Keratinocyte (primary cell): Measurements from ENCODE around the gene APEH. TPM values are rescaled to one million over a fixed set of nuclear protein-coding genes. Genes with fewer than 3 reads are reported as not detected.

ENCODE experiments used
- DNase-seq: peaks from one replicate; pipeline ENCODE4 v3.0.0-alpha.2; 2011; ENCODE audit warnings: low read depth, missing footprints, low spot score
- FAIRE-seq: peaks from 2 replicates; lab custom pipeline; 2011; peaks lifted over from hg19 to GRCh38; lab: Jason Lieb, UNC
- H2AFZ ChIP-seq: 2 replicates; pipeline ENCODE4 v1.6.0; 2012; ENCODE audit warnings: low read length, control low read depth, inconsistent platforms; ENCODE audit not compliant: control insufficient read depth
- H3K27ac ChIP-seq: 2 replicates; pipeline ENCODE4 v1.5.1; 2011; ENCODE audit warnings: low read length; ENCODE audit not compliant: control insufficient read depth, insufficient read depth
- H3K27me3 ChIP-seq: 3 replicates; pipeline ENCODE4 v1.6.0; 2011; ENCODE audit warnings: low read length; ENCODE audit not compliant: control insufficient read depth, insufficient read depth; ENCODE audit errors: extremely low read depth
- H3K36me3 ChIP-seq, 2 experiments: 2 replicates in 1 of 2; 3 replicates in 1 of 2; pipeline ENCODE4 v1.5.1; 2011; ENCODE audit warnings: low read length in 2 of 2, mild to moderate bottlenecking in 1 of 2; ENCODE audit not compliant: control insufficient read depth in 2 of 2, insufficient read depth in 2 of 2; ENCODE audit errors: extremely low read depth in 1 of 2
- H3K4me1 ChIP-seq: 3 replicates; pipeline ENCODE4 v1.5.1; 2011; ENCODE audit warnings: low read length; ENCODE audit not compliant: control insufficient read depth, insufficient read depth; ENCODE audit errors: extremely low read depth
- H3K4me2 ChIP-seq: 3 replicates; pipeline ENCODE4 v1.6.0; 2011; ENCODE audit warnings: low read depth, low read length; ENCODE audit not compliant: control insufficient read depth, insufficient read depth; ENCODE audit errors: extremely low read depth
- H3K4me3 ChIP-seq, 3 experiments: fragments of 200-600 bp in 1 of 3; sonication (generic) in 1 of 3; 2 replicates in 2 of 3; 3 replicates in 1 of 3; pipeline ENCODE4 v1.5.1; 2011 to 2016; ENCODE audit warnings: low read length in 3 of 3, mild to moderate bottlenecking in 3 of 3, control low read depth in 2 of 3, inconsistent platforms in 1 of 3, low read depth in 1 of 3, mixed read lengths in 1 of 3, mixed run types in 1 of 3, moderate library complexity in 1 of 3; ENCODE audit not compliant: control insufficient read depth in 2 of 3, insufficient read depth in 2 of 3; ENCODE audit errors: extremely low read depth in 1 of 3
- H3K79me2 ChIP-seq: 2 replicates; pipeline ENCODE4 v1.6.0; 2012; ENCODE audit warnings: low read length; ENCODE audit not compliant: control insufficient read depth, insufficient read depth
- H3K9ac ChIP-seq: 3 replicates; pipeline ENCODE4 v1.6.0; 2011; ENCODE audit warnings: low read length; ENCODE audit not compliant: control insufficient read depth, insufficient read depth; ENCODE audit errors: extremely low read depth
- H3K9me1 ChIP-seq: 3 replicates; pipeline ENCODE4 v1.6.0; 2011; ENCODE audit warnings: low read length; ENCODE audit not compliant: control insufficient read depth, insufficient read depth; ENCODE audit errors: extremely low read depth
- H3K9me3 ChIP-seq: 2 replicates; pipeline ENCODE4 v1.5.1; 2012; ENCODE audit warnings: low read depth, low read length; ENCODE audit not compliant: control insufficient read depth
- H4K20me1 ChIP-seq: 3 replicates; pipeline ENCODE4 v1.6.0; 2011; ENCODE audit warnings: low read length; ENCODE audit not compliant: control insufficient read depth, insufficient read depth; ENCODE audit errors: extremely low read depth
- EZH2 ChIP-seq: IDR thresholded peaks from one replicate; pipeline ENCODE4 v1.6.1; 2012; ENCODE audit warnings: inconsistent platforms, mild to moderate bottlenecking, low read length, moderate library complexity
- dilution Hi-C: fragments of 300-500 bp; cut with MboI; formaldehyde crosslinking; loops from one replicate; pipeline ENCODE4 v1.7.0; 2020; ENCODE audit warnings: low sequenced_read_pairs; ENCODE audit not compliant: extremely low pct_ligation_motif_present
- polyA plus RNA-seq, 5 experiments: library from polyadenylated mRNA; depleted of rRNA in 3 of 5; stranded (reverse) in 3 of 5; stranded (forward) in 1 of 5; unstranded in 1 of 5; fragments of >200 nt; gene quantifications; 1 replicate in 1 of 5; 2 replicates in 3 of 5; 3 replicates in 1 of 5; pipeline versions ENCODE4 v1.2.1 to v1.2.3, GENCODE V29; 2011 to 2012; ENCODE audit warnings: missing spikeins in 2 of 5, low read depth in 1 of 5, low replicate concordance in 1 of 5
- TF ChIP-seq, protein P1 (sequence below), 3 experiments: IDR thresholded peaks in 1 of 3; conservative IDR thresholded peaks in 1 of 3; optimal IDR thresholded peaks in 1 of 3; 2 replicates in 2 of 3; 3 replicates in 1 of 3; pipeline versions ENCODE3 to v1.5.1; 2011; ENCODE audit warnings: low read length in 3 of 3, mild to moderate bottlenecking in 3 of 3, moderate library complexity in 2 of 3, control low read depth in 1 of 3, inconsistent platforms in 1 of 3; ENCODE audit not compliant: insufficient read depth in 2 of 3; ENCODE audit errors: extremely low read depth in 1 of 3

Gene APEH
- polyA plus RNA-seq, 1 donor (not counting 4 experiments of a cell fraction or from before 2014, with no cell fraction given) = 106 TPM

DNA sequence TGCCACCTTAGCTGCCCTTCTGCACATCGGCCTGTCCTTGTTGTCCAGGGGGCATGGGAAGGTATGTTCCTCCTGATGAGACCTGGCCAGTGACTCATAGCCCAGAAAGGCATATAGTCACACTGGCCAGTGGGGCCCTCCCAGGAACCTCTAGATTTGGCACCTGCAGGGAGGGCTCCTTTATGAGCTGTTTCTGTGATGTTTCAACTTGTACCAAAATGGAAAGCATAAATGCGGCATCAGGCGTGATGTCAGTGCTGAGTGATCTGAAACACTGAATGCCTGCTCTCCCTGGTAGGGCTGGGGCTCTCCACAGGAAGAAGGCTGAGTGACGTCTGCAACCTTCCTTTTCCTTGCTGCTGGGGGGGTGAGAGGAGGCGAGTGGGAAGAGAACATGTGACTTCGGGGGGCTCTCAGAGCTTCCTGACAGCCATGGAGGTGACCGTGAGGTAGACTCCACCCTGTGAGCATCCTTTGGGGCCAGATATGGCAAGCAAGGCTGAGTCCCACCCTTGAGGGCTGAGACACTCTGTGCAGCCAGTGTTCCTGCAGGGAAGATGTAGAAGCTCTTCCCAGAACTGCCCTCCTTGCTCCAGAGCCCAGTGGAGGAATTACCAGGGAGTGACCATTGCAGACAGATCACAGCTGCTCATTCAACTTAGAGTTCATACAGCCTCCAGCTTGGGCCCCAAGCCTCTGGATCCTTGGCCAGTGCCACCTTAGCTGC is 37.1 kb upstream of the APEH start:
- H3K27me3 ChIP-seq = no peaks in the 10 kb centered on the region
- peaks cover 3% of the 10 kb centered on the region for H3K9me1 ChIP-seq
- DNase-seq (peak; percentile 41), FAIRE-seq (peak; percentile 91)
- peak overlapping the region; percentile 49 for H3K4me2 ChIP-seq
- peaks cover 29% of the 10 kb centered on the region for H3K4me1 ChIP-seq
- H3K4me3 ChIP-seq = no peak overlapping the region
- H4K20me1 ChIP-seq = no peaks in the 10 kb centered on the region
- TF ChIP-seq EZH2 = no peak
- TF ChIP-seq, protein P1, sequence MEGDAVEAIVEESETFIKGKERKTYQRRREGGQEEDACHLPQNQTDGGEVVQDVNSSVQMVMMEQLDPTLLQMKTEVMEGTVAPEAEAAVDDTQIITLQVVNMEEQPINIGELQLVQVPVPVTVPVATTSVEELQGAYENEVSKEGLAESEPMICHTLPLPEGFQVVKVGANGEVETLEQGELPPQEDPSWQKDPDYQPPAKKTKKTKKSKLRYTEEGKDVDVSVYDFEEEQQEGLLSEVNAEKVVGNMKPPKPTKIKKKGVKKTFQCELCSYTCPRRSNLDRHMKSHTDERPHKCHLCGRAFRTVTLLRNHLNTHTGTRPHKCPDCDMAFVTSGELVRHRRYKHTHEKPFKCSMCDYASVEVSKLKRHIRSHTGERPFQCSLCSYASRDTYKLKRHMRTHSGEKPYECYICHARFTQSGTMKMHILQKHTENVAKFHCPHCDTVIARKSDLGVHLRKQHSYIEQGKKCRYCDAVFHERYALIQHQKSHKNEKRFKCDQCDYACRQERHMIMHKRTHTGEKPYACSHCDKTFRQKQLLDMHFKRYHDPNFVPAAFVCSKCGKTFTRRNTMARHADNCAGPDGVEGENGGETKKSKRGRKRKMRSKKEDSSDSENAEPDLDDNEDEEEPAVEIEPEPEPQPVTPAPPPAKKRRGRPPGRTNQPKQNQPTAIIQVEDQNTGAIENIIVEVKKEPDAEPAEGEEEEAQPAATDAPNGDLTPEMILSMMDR (optimal IDR thresholded peaks at IDR 0.05 in 1 of 3, IDR thresholded peaks at IDR 0.05 in 1 of 3, conservative IDR thresholded peaks at IDR 0.05 in 1 of 3; ENCODE audit: extremely low read depth in 1 of 3, insufficient read depth in 2 of 3, low read length in 3 of 3) = no peak
- no peaks in the 10 kb centered on the region for H3K9me3 ChIP-seq
- no peaks in the 10 kb centered on the region for H3K79me2 ChIP-seq
- peak overlapping the region; percentile 60 for H3K27ac ChIP-seq
- no peaks in the 10 kb centered on the region for H3K36me3 ChIP-seq
- H2AFZ ChIP-seq = no peak overlapping the region
- no peak overlapping the region for H3K9ac ChIP-seq
- dilution Hi-C loops = no loop called here

DNA sequence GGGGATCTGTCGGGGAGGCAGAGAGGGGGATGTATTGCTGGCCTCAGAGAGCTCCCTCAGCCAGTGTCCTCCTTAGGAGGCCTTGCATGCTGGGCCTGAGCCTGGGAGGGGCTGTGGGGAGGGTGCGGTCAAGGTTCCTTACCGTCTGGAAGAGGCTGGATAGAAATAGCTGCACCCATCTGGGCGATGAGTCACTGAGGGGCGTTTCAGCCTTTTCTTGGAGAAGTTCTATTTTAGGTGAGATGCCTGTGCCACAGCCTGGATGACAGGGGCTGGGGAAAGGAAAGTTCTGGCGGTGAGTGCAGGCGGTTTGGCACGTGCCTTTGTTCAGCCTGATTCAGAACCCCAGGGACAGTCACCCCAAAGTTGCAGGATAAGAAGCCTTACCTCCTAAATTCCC is 35.7 kb upstream of the APEH start:
- Histone ChIP-seq H3K79me2 (no peaks in the 10 kb centered on the region), H3K4me1 (peaks cover 29% of the 10 kb centered on the region), H3K27me3 (no peaks in the 10 kb centered on the region), H3K9me1 (peaks cover 3% of the 10 kb centered on the region), H3K4me2 (peak overlapping the region; percentile 58), H3K9me3 (no peaks in the 10 kb centered on the region), H2AFZ (no peak overlapping the region), H3K4me3 (no peak overlapping the region), H4K20me1 (no peaks in the 10 kb centered on the region), H3K27ac (peak overlapping the region; percentile 39), H3K36me3 (no peaks in the 10 kb centered on the region), H3K9ac (no peak overlapping the region)
- DNase-seq = peak; percentile 63
- dilution Hi-C loops = no loop called here
- TF ChIP-seq, protein P1 (optimal IDR thresholded peaks at IDR 0.05 in 1 of 3, IDR thresholded peaks at IDR 0.05 in 1 of 3, conservative IDR thresholded peaks at IDR 0.05 in 1 of 3; ENCODE audit: extremely low read depth in 1 of 3, insufficient read depth in 2 of 3, low read length in 3 of 3) = no peak
- no peak for TF ChIP-seq EZH2
- peak; percentile 96 for FAIRE-seq
